HL-60 (cell line): Measurements from ENCODE around the gene MLH1.

Source experiments
- DNase-seq, 2 experiments: peaks; one replicate each; pipeline ENCODE4 v3.0.0-alpha.2; 2010 to 2020; ENCODE audit warnings: low read depth in 1 of 2, low spot score in 1 of 2
- H3K27ac ChIP-seq: fragments of 250-450 bp; sonication (Bioruptor Pico); replicated peaks from 2 replicates; pipeline ENCODE4 v1.5.1; 2020; ENCODE audit warnings: mild to moderate bottlenecking, moderate library complexity
- H3K27me3 ChIP-seq: fragments of 250-450 bp; sonication (Bioruptor Pico); 2 replicates; pipeline ENCODE4 v1.5.1; 2021; ENCODE audit warnings: mild to moderate bottlenecking, moderate library complexity; ENCODE audit not compliant: insufficient read depth, poor library complexity, severe bottlenecking
- H3K4me3 ChIP-seq: replicated peaks from 2 replicates; pipeline ENCODE4 v1.5.1; 2011; ENCODE audit warnings: mild to moderate bottlenecking, control low read depth, low read length; ENCODE audit not compliant: insufficient read depth
- CTCF ChIP-seq: IDR thresholded peaks from one replicate; pipeline ENCODE4 v1.5.1; 2011; ENCODE audit warnings: low read length, control low read depth, inconsistent platforms; ENCODE audit not compliant: insufficient read depth
- GABPA ChIP-seq: IDR thresholded peaks from 2 replicates; pipeline ENCODE4 v1.6.1; 2012; ENCODE audit warnings: low read depth
- POLR2AphosphoS5 ChIP-seq: IDR thresholded peaks from 2 replicates; pipeline ENCODE4 v1.6.1; 2012; ENCODE audit warnings: low read depth
- SPI1 ChIP-seq: IDR thresholded peaks from 2 replicates; pipeline ENCODE4 v1.6.1; 2012; ENCODE audit warnings: low read depth, mild to moderate bottlenecking, borderline replicate concordance
- TF ChIP-seq, protein P1 (sequence below): IDR thresholded peaks from 2 replicates; pipeline ENCODE4 v1.6.1; 2012; ENCODE audit warnings: low read depth; ENCODE audit not compliant: insufficient replicate concordance

The MLH1 gene

GRCh38 chr3:37082317-37082716, 89.0 kb downstream of the MLH1 start:
- Histone ChIP-seq H3K27me3 (no peaks in the 10 kb centered on the region), H3K27ac (no peak overlapping the region), H3K4me3 (no peak overlapping the region)
- no peak for DNase-seq
- TF ChIP-seq SPI1 = no peak
- TF ChIP-seq GABPA = no peak
- TF ChIP-seq CTCF = no peak
- TF ChIP-seq, protein P1, sequence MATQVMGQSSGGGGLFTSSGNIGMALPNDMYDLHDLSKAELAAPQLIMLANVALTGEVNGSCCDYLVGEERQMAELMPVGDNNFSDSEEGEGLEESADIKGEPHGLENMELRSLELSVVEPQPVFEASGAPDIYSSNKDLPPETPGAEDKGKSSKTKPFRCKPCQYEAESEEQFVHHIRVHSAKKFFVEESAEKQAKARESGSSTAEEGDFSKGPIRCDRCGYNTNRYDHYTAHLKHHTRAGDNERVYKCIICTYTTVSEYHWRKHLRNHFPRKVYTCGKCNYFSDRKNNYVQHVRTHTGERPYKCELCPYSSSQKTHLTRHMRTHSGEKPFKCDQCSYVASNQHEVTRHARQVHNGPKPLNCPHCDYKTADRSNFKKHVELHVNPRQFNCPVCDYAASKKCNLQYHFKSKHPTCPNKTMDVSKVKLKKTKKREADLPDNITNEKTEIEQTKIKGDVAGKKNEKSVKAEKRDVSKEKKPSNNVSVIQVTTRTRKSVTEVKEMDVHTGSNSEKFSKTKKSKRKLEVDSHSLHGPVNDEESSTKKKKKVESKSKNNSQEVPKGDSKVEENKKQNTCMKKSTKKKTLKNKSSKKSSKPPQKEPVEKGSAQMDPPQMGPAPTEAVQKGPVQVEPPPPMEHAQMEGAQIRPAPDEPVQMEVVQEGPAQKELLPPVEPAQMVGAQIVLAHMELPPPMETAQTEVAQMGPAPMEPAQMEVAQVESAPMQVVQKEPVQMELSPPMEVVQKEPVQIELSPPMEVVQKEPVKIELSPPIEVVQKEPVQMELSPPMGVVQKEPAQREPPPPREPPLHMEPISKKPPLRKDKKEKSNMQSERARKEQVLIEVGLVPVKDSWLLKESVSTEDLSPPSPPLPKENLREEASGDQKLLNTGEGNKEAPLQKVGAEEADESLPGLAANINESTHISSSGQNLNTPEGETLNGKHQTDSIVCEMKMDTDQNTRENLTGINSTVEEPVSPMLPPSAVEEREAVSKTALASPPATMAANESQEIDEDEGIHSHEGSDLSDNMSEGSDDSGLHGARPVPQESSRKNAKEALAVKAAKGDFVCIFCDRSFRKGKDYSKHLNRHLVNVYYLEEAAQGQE = no peak
- TF ChIP-seq POLR2AphosphoS5 = no peak

DNA sequence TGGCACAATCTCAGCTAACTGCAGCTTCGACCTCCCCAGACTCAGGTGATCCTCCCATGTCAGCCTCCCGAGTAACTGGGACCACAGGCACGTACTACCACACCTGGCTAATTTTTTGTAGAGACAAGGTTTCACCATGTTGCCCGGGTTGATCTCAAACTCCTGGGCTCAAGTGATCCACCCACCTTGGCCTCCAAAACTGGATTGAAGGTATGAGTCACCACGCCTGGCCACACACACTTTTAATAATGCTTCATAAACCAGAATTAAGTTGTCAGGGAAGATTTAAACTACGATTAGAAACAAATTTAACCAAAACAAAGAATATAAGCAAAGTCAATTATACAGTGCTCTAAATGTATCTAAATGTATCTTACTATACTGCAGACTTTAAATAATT, 93.6 kb downstream of the MLH1 start:
- Histone ChIP-seq H3K27ac (no peak overlapping the region), H3K4me3 (no peak overlapping the region), H3K27me3 (no peaks in the 10 kb centered on the region)
- no peak for TF ChIP-seq POLR2AphosphoS5
- no peak for TF ChIP-seq GABPA
- no peak for TF ChIP-seq SPI1
- TF ChIP-seq CTCF = no peak
- TF ChIP-seq, protein P1 = no peak
- DNase-seq = no peak

GRCh38 chr3:37087870-37088269, 94.6 kb downstream of the MLH1 start:
- H3K4me3 ChIP-seq = no peak overlapping the region
- DNase-seq = no peak
- no peak overlapping the region for H3K27ac ChIP-seq
- no peaks in the 10 kb centered on the region for H3K27me3 ChIP-seq
- no peak for TF ChIP-seq CTCF
- no peak for TF ChIP-seq GABPA
- TF ChIP-seq, protein P1 = no peak
- TF ChIP-seq SPI1 = no peak
- no peak for TF ChIP-seq POLR2AphosphoS5
